ENCODE data around the gene RNF39.

RNF39 gene

DNA sequence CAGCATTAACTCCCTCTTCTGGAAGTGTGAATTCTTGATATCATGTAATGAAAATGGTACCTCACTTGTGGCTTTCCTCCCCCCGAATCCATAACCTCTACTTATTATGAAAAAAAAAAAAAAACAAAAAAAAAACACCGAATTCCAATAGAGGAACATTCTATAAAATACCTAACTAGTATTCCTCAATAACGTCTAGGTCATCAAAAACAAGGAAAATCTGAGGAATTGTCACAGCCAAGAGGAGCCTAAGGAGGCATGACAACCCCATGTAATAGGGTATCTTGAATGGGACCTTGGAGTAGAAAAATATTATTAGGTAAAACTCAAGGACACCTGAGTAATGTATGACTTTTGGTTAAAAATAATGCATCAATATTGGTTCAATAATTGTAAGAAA, 53.4 kb downstream of the RNF39 start:
- TF ChIP-seq TAF1 (IDR thresholded peaks at IDR 0.05; ENCODE audit: low read depth, low read length) (no peak), POU2F2 (IDR thresholded peaks at IDR 0.05; ENCODE audit: low read depth, low read length) (no peak), SPI1 (IDR thresholded peaks at IDR 0.05; ENCODE audit: low read depth, low read length) (no peak), PAX5 (IDR thresholded peaks at IDR 0.05; ENCODE audit: insufficient read depth, low read length, severe bottlenecking) (no peak), POLR2A (IDR thresholded peaks at IDR 0.05; ENCODE audit: low read depth, low read length) (no peak), POLR2AphosphoS5 (IDR thresholded peaks at IDR 0.05; ENCODE audit: low read depth, low read length) (no peak)
- FAIRE-seq (no peak), DNase-seq (ENCODE audit: insufficient read length, low spot score) (no peak)

DNA sequence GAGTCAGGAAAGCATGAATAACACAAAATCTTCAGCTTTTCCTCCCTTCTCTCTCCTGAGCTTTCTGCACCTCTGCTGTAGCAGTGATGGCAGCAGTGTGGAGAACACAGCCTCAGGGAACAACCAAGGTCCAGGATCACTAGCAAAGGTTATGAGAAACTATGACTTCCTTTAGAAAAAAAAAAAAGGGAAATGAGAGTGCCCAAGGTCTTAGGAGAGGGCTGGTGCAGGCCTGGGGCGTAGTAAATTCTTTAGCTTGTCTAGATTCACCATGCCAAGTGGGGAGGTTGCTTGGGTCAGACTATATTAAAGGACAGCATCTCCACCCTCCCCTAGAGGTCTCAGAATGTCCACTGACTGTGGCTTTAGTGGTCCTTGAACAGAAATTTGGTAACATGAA, 54.9 kb downstream of the RNF39 start:
- TF ChIP-seq PAX5 (IDR thresholded peaks at IDR 0.05; ENCODE audit: insufficient read depth, low read length, severe bottlenecking) (no peak), POLR2A (IDR thresholded peaks at IDR 0.05; ENCODE audit: low read depth, low read length) (no peak), POLR2AphosphoS5 (IDR thresholded peaks at IDR 0.05; ENCODE audit: low read depth, low read length) (no peak), POU2F2 (IDR thresholded peaks at IDR 0.05; ENCODE audit: low read depth, low read length) (no peak), SPI1 (IDR thresholded peaks at IDR 0.05; ENCODE audit: low read depth, low read length) (peak; percentile 59)
- FAIRE-seq (no peak), DNase-seq (ENCODE audit: insufficient read length, low spot score) (no peak)
